CD4-positive, alpha-beta T cell treated with Interleukin-17A for 1 hour (primary cell): Measurements from ENCODE around the gene HSFX4.
A peak's percentile ranks its signal among the peaks of the same experiment; 100 is the strongest.
"Not testable (repeated sequence)": the region's sequence is repeated elsewhere in the genome, so short reads cannot be mapped to it uniquely, and the experiment has no call there.

Source experiments
- DNase-seq: peaks from one replicate; pipeline ENCODE4 v3.0.0-alpha.2; 2020

The HSFX4 gene

DNA sequence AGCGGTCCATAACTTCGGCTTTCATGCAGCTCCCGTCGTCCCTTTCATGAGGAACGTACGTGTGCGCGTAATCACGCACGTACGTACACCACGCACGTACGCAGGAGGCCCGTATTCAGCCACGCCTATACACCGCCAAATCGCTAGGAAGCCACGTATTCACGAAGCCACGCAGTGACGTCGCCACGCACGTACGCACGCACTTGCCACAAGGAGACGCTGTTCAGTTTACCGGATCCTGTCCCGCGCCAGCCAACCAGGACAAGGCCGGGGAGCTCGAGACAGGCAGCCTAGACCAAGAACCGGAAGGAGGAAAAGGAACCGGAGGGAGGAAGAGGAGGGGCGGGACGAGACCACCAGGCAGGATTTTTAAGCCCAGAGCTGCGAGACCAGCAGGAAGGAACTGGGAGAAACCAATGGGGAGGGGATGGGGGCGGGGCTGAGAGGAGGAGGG lies 9.1 kb downstream of the HSFX4 start, which contains the start of gene EOLA2:
TSS of gene EOLA2 (minus strand) at position 65 of the 454 bp plus-strand sequence. CDS start 4,617 bp downstream, outside the sequence.
- peak; percentile 96 for DNase-seq

DNA sequence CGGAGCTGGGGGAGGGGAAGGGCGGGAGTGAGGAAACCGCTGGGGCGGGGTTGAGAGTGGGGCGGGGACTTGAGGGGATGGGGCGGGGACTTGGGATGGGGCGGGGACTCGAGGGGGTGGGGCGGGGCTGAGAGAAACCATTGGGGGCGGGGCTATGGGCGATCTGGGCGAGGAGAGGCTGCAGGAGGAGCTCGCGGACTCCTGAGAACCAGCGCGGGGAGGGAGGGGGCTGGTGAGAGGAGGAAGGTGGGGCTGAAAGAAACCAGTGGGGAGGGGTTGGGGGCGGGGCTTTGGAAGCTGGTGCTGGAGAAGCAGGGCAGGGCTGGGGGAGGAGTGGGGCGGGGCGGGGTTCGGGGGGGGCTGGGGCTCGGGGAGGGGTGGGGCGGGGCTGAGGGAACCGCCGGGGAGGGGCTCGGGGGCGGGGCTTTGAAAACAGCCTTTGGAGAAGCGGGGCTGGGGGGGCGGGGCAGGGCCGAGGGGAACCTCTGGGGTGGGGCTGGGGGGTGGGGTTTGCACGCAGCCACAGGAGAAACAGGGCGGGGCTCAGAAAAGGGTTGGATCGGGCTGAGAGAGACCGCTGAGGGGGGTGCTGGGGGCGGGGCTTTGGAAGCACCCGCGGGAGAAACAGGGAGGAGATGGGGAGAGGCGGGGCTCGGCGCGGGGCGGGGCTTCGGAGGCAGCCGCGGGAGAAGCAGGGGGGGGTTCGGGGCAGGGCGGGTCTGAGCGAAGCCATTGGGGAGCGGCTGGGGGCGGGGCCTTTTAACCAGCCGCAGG lies 9.7 kb downstream of the HSFX4 start:
- peak; percentile 92 for DNase-seq

DNA sequence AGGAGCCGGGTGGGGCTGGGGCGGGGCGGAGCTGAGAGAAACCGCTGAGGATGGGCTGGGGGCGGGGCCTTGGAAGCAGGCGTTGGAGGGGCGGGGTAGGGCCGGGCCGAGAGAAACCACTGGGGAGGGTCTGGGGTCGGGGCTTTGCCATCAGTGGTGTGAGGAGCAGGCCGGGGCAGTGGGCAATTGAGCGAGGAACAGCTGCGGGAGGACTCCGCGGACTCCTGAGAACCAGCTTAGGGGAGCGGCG lies 10.2 kb downstream of the HSFX4 start:
- no peak for DNase-seq

DNA sequence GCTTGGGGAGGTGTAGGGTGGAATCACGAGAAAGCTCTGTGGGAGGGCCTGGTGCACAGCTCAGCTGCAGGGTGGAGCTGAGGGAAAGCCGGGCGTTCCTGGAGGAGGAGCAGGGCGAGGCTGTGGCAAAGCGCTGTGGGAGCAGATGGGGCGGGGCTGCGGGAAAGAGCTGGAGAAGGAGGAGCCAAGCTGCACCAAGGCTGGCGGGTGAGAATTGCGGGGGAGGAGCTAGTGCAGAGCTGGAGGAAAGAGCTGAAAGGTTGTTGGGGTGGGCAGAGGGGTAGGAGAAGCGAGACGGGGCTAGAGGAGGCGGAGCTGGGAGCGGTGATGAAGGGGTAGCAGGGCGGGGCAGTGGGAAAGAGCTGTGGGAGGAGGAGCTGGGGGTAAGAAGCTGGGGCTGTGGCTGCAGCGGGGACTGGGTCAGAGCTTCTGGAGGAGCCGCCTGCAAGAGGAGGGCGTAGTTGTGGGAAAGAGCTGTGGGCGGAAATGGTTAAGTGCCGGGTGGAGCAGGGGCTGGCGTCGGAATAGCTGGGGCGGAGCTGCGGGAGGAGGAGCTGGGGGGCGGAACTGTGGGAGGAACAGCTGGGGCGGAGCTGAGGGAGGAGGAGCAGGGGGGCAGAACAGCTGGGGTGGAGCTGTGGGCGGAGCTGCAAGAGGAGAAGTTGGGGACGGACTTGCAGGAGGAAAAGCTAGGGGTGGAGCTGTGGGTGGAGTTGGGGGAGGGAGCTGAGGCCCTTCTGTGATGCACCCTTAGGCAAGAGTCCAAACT lies 10.7 kb downstream of the HSFX4 start:
- peak; percentile 96 for DNase-seq

DNA sequence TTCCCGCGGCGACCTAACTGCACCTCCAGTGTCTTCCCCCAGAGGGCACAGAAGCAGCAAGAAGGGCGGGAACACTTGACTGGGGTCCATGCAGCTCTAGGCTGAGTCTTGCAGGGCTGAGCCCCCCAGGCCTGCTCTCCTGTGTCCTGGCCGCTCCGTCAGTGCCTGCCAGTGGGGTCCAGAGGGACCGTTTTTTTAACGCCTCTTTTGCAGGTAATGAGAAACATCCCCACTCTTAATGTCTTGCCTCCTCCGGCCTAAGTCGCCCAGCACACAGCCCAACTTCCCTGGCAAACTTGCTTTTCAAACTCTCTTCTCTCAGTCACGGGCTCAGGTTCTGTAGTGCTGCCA lies 11.3 kb downstream of the HSFX4 start:
- not testable (repeated sequence) for DNase-seq

DNA sequence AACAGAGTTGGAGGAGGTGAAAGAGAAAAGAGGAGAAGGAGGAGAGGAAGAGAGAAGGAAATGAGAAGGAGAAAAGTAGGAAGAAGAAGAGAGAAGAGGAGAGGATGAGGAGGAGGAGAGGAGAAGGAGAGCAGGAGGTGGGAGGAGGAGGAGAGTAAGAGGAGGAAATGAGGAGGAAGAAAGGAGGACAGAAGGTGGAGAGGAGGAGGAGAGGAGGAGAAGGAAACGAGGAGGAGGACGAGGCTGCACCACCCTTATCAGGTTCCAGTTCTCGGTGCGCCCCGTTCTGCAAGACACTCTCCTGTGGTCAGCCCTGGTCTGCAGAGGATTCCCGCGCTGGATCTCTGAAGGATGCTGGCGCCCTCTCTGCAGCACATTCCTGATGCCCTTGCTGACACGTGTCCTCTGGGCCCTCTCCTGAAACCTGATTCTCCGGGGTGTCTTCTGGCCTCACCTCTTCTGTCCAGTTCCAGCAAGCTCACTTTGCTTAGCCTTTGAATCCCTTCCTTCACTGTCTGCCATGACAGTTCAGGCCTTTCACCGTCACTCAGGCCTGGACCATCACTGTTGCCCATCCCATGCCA lies 15.8 kb downstream of the HSFX4 start:
- DNase-seq = not testable (repeated sequence)

DNA sequence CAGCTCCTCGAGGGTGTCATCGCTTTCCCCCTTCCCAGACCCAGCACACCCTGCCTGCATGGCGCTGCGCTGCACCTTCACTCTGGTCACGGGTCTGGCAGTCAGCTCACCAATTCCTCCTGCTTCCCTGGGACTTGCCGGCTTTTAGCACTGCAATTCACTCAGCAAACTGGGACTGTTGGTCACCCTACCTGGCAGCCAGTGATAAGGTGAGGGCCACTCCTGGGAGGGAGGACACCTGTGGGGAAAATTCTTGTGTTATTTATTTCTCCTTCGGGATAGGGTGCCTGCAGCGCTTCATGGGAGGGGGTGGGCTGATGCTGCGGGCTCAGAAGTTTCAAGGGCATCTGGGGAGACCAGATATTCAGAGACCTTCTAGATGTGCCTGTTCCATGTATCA lies 16.4 kb downstream of the HSFX4 start:
- not testable (repeated sequence) for DNase-seq

DNA sequence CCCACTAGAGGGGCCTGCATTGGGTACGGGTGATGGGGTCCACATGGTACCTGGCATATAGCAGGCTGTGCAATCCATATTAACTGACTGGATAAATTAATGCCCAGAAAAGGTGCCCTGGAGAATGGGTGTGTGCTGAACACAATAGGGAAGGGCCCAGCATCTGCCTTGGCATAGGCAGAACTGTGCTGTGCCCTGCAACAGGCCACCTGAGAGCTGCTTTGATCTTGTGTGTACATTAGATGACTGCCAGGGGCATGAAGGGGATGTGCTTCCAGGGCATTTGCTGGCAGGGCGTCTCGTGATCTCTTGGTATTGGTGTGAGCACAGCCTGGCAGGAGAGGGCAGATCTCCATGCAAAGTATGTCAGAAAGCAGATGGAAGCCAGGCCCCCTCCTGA lies 17.6 kb downstream of the HSFX4 start:
- not testable (repeated sequence) for DNase-seq

DNA sequence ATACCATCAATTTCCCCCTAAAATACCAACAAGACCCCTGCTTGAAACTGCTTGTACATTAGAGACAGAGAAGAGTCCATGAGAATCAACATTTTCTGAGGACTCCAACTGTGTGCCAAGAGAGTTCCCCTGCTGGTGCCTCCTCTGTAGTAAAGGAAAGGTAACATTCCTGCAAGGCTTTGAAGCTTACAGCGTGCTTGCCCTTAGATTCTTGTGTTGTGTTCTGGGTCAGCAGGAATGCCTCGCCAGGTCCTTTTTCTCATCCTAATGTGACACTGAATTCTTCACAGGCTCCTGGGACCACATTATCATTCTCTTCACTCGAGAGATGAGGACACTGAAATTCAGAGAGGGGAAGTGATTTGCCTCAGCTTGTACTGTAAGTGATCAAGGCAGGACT lies 18.6 kb downstream of the HSFX4 start:
- DNase-seq = no peak

DNA sequence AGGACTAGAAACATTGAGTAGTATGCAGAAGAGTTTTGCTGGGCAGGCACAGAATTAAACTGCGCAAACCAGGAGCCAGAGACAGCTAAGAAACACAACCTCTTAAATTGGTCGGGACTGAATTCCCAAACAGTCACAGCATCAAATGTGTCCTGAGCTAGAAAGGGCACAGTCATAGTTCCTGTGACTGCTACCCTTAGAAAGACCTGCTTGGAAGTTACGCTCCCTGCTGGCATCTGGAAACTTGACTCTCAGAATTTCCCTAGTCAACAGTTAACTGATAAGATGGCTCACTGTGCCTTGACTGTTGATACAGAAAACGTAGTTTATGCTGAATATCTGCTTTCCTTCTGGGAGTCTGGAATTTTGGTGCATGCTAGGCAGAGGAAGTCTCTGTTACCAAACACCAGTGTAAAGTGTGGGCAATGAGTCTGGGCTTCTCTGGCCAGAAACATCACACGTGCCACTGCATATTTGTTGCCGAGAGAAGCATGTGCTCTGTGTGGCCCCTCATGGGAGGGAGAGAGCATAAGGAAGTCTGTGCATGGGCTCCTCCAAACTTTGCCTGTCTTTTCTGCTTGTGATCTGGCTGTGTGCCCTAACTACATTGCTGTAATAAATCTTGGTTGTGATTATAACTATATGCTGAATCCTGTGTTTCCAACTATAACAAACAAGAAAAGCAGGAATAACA lies 20.5 kb downstream of the HSFX4 start:
- no peak for DNase-seq

DNA sequence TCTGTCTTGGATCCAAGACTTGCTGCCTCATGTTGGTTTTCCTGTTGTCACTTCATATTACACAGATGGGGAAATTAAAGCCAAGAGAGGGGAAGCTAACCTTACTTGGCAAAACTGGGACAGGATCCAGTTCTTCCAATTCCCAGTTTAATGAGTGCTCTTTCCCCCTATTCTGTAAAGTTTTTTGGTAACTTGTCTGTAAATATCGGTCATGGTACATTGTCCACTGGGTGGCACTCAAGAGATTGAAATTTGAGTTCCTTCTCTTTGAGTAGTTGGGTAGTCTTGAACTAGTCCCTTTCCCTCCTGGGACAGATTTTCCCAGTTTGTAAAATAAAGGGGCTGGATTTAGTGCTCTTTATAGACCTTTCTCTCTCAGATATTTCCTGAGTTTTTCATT lies 21.3 kb downstream of the HSFX4 start:
- DNase-seq = peak; percentile 16

DNA sequence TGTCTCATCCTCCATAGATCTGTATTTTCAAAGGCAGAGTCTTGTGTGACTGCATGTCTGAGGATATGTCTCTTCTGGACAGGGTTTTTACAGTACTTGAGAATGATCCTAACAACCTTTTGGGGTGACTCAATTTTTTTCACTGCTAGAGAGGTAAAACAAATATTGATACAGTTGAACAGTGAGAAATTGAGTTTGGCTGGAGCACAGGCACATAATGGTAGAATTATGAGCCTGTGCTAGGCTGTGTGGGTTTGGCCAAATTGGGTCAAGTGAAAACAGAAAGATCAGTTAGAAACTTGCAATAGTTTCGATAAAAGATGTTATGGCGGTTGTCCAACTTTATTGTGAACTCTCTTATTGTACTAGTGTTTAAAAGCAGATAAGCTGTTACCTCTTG lies 32.2 kb downstream of the HSFX4 start:
- DNase-seq = no peak

DNA sequence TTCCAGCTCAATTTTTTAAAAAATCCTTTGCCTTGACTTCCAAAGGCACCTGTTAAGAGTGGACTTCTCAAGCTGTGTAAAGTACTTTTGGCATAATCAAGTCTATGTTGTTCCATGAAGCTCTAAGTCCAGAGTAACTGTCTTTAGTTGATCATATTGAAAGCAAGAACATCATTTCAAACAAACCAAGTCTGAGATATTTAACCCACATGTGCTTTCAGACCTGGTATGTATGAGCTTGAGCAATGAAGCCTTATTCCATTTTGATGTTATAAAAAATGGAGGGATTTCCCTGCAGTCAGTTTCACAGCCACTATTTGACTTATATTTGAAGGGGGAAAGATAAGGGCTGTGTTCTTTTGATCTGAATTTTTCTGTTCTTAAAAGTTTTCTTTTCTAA lies 32.6 kb downstream of the HSFX4 start:
- DNase-seq = no peak

DNA sequence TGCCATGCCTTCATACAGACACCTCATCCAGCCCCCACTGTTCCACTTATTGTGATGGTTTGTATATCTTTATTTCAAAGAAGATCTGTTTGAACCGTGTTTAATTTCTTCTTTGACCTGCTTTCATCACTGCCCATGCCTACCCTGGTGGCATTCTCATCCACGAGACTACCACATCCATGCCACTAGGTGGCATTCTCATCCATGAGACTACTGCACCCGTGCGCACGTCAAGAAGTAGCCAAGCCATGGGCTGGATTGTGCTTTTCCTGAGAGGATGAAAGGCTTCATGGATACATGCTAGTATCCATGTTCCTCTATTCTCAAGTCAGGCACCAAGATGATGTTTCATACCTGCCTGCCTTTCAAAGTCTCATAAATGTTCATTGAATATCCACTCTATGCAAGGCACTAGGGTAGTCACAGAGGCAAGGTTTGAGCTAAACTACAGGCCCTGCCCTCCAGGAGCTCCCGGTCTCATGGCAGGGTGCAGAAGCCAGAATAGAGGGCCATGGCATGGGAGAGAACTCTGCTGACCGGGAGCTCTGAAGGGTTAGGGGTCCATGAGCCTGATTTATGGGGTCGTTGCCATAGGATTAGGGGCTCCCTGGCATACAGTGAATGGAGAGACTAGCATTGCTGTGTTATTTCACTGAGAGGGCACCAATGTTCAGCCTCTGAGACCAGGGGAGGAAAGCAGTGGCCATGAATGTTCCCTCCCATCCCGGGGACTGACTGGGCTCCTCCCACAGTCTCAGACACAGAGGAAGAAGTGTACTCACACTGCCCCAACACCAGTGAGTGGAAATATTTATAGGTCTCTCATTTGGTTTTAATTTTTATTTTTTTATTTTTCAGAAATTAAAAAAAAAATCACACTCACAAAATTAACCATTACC lies 33.7 kb downstream of the HSFX4 start:
- DNase-seq = peak; percentile 28

DNA sequence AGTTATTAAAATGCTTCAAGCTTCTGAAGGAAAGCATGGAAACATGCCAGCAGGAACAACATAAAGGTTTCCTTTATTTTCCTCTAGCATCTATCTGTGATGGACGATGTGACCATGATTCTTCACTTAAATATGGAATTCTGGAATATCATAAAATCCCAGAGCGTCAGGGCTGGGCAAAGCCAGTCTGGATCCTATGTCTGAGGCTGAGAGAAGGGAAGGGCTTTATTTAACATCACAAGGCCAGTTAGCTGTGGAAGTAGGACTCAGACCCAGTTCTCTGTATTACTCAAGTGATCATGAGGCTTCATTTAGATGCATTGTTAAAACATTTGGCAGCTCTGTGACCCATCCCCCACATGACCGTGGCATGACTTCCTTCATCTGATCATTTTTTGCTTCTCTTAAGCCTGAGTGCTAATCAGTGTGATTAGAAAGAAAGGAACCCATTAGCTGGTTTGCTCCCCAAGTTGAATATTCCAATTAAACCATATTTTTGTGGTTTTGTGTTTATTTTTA lies 49.8 kb downstream of the HSFX4 start:
- no peak for DNase-seq
